Measurements from ENCODE around the gene UNC5CL. TPM values are rescaled to one million over a fixed set of nuclear protein-coding genes. Genes with fewer than 3 reads are reported as not detected.

UNC5CL gene
- total and polyA plus RNA-seq, 9 of the 15 experiments (the other 6 are each of a cell fraction or from before 2014, with no cell fraction given): 0.07 to 1.8 (median 0.62) TPM; not detected in 1

GRCh38 chr6:41073203-41073967, 34.4 kb upstream of the UNC5CL start (continued):
- peak in 1 of 2 experiments; percentile 91; a peak in 2 of 4 replicates for TF ChIP-seq ZNF639 (CRISPR knock-in tag; conservative IDR thresholded peaks at IDR 0.05 in 1 of 2, IDR thresholded peaks at IDR 0.05 in 1 of 2)
- no peak for TF ChIP-seq ZNF551 (CRISPR knock-in tag; IDR thresholded peaks at IDR 0.05)
- no peak for TF ChIP-seq MEF2A (IDR thresholded peaks at IDR 0.05; ENCODE audit: control insufficient read depth, low read depth, low read length)
- no peak for TF ChIP-seq PTBP1 (IDR thresholded peaks at IDR 0.05; ENCODE audit: low read depth, low read length)
- no peak for TF ChIP-seq HNRNPH1 (optimal IDR thresholded peaks at IDR 0.05; ENCODE audit: low read depth, low read length)
- TF ChIP-seq ZNF707 (CRISPR knock-in tag; conservative IDR thresholded peaks at IDR 0.05): no peak
- TF ChIP-seq ZNF140 (CRISPR knock-in tag; IDR thresholded peaks at IDR 0.05): no peak
- TF ChIP-seq CTCFL (IDR thresholded peaks at IDR 0.05; ENCODE audit: borderline replicate concordance, insufficient read depth, low read depth, low read length, poor library complexity, severe bottlenecking): peak; percentile 1
- TF ChIP-seq, protein P1, sequence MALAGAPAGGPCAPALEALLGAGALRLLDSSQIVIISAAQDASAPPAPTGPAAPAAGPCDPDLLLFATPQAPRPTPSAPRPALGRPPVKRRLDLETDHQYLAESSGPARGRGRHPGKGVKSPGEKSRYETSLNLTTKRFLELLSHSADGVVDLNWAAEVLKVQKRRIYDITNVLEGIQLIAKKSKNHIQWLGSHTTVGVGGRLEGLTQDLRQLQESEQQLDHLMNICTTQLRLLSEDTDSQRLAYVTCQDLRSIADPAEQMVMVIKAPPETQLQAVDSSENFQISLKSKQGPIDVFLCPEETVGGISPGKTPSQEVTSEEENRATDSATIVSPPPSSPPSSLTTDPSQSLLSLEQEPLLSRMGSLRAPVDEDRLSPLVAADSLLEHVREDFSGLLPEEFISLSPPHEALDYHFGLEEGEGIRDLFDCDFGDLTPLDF (CRISPR knock-in tag; IDR thresholded peaks at IDR 0.05): no peak
- TF ChIP-seq BRF1 (IDR thresholded peaks at IDR 0.05; ENCODE audit: borderline replicate concordance, extremely low read depth, insufficient read length): no peak
- TF ChIP-seq ZNF184 (CRISPR knock-in tag; IDR thresholded peaks at IDR 0.05): no peak
- TF ChIP-seq MLX (CRISPR knock-in tag; conservative IDR thresholded peaks at IDR 0.05): no peak; a peak in 1 of 4 replicates
- TF ChIP-seq TEAD1 (CRISPR knock-in tag; IDR thresholded peaks at IDR 0.05): peak in 1 of 2 experiments; percentile 59; a peak in 2 of 4 replicates
- TF ChIP-seq PCBP1 (IDR thresholded peaks at IDR 0.05; ENCODE audit: low read depth, low read length, poor library complexity, severe bottlenecking): peak; percentile 88
- TF ChIP-seq MED1 (CRISPR knock-in tag; IDR thresholded peaks at IDR 0.05; ENCODE audit: borderline replicate concordance): no peak
- TF ChIP-seq ZKSCAN1 (IDR thresholded peaks at IDR 0.05; ENCODE audit: low read depth, low read length): no peak
- TF ChIP-seq FOXJ3 (CRISPR knock-in tag; IDR thresholded peaks at IDR 0.05): no peak
- TF ChIP-seq ZNF76 (CRISPR knock-in tag; IDR thresholded peaks at IDR 0.05; ENCODE audit: borderline replicate concordance): no peak; the same call in 1 of the 2 replicates
- no peak for TF ChIP-seq WHSC1 (IDR thresholded peaks at IDR 0.05; ENCODE audit: low read length)
- TF ChIP-seq BRCA1 (IDR thresholded peaks at IDR 0.05): no peak
- TF ChIP-seq BRCA1 (CRISPR knock-in tag; IDR thresholded peaks at IDR 0.05): no peak
- TF ChIP-seq HSF4 (CRISPR knock-in tag; IDR thresholded peaks at IDR 0.05; ENCODE audit: borderline replicate concordance): no peak

Measured in K562 (cell line).